Superior temporal gyrus (tissue), 1 donor: ENCODE data around the gene PTGDR2.

Experiments
- DNase-seq: peaks from one replicate; pipeline ENCODE4 v3.0.0-alpha.2; 2016; ENCODE audit errors: extremely low spot score

The PTGDR2 gene

GRCh38 chr11:60858731-60859464, 3.1 kb upstream of the PTGDR2 start:
- DNase-seq: no peak

GRCh38 chr11:60858236-60858635, 2.5 kb upstream of the PTGDR2 start:
- no peak for DNase-seq

GRCh38 chr11:60857378-60858232, 1.9 kb upstream of the PTGDR2 start:
- DNase-seq: no peak

- DNase-seq: no peak
Measured at GRCh38 chr11:60854847-60855725, 664 bp downstream of the PTGDR2 start.

GRCh38 chr11:60854140-60854846, 1.5 kb downstream of the PTGDR2 start:
- no peak for DNase-seq

GRCh38 chr11:60852982-60853950, 2.5 kb downstream of the PTGDR2 start:
- no peak for DNase-seq

GRCh38 chr11:60852117-60852981, 3.4 kb downstream of the PTGDR2 start:
- DNase-seq: no peak

GRCh38 chr11:60851327-60852104, 4.2 kb downstream of the PTGDR2 start:
- DNase-seq: no peak

GRCh38 chr11:60849641-60850520, 5.9 kb downstream of the PTGDR2 start:
- DNase-seq: no peak

- no peak for DNase-seq
Measured at GRCh38 chr11:60848714-60849151, 7.0 kb downstream of the PTGDR2 start.

- no peak for DNase-seq
Measured at GRCh38 chr11:60847896-60848295, 7.9 kb downstream of the PTGDR2 start.

- no peak for DNase-seq
Measured at GRCh38 chr11:60847281-60847680, 8.5 kb downstream of the PTGDR2 start.

GRCh38 chr11:60845338-60845737, 10.4 kb downstream of the PTGDR2 start:
- no peak for DNase-seq

- peak; percentile 17 for DNase-seq
Measured at GRCh38 chr11:60844870-60845221, 10.9 kb downstream of the PTGDR2 start.

- no peak for DNase-seq
Measured at GRCh38 chr11:60844045-60844869, 11.5 kb downstream of the PTGDR2 start.
